NCI-H510A treated with DMSO at 0.1 percent for 48 hours (cell line): ENCODE results near the gene REG3A.

ENCODE experiments used
- DNase-seq: peaks from one replicate; lab custom pipeline; 2025; lab: John Stamatoyannopoulos, UW

Gene REG3A

GRCh38 chr2:79159653-79160052 is at the start of gene REG3A:
REG3A (minus strand) TSS chr2:79159753; CDS start chr2:79159405, 348 bp downstream.
- DNase-seq, result no peak

- no peak for DNase-seq
Observed at GRCh38 chr2:79200762-79201161, 41.2 kb upstream of the REG3A start.

GRCh38 chr2:79191816-79192215 is 32.3 kb upstream of the REG3A start:
- no peak for DNase-seq

GRCh38 chr2:79191081-79191480 is 31.5 kb upstream of the REG3A start:
- no peak for DNase-seq

- no peak for DNase-seq
Observed at GRCh38 chr2:79189465-79189864, 29.9 kb upstream of the REG3A start.

GRCh38 chr2:79181617-79182016 is 22.1 kb upstream of the REG3A start:
- no peak for DNase-seq

- DNase-seq, result no peak
Observed at GRCh38 chr2:79180092-79180491, 20.5 kb upstream of the REG3A start.

- DNase-seq, result no peak
Observed at GRCh38 chr2:79179036-79179435, 19.5 kb upstream of the REG3A start.

GRCh38 chr2:79178076-79178674 is 18.6 kb upstream of the REG3A start:
- DNase-seq, result no peak

- DNase-seq, result no peak
Observed at GRCh38 chr2:79171348-79171958, 11.9 kb upstream of the REG3A start.

GRCh38 chr2:79162801-79163200 is 3.2 kb upstream of the REG3A start:
- no peak for DNase-seq

- no peak for DNase-seq
Observed at GRCh38 chr2:79162132-79162531, 2.6 kb upstream of the REG3A start.

- no peak for DNase-seq
Observed at GRCh38 chr2:79159030-79159429, 523 bp downstream of the REG3A start.

GRCh38 chr2:79155826-79156476 is 3.6 kb downstream of the REG3A start:
- no peak for DNase-seq

- no peak for DNase-seq
Observed at GRCh38 chr2:79139423-79139822, 20.1 kb downstream of the REG3A start.

GRCh38 chr2:79138385-79138784 is 21.2 kb downstream of the REG3A start:
- DNase-seq, result no peak

- DNase-seq, result no peak
Observed at GRCh38 chr2:79131687-79132086, 27.9 kb downstream of the REG3A start.

GRCh38 chr2:79129804-79130203 is 29.7 kb downstream of the REG3A start:
- DNase-seq, result no peak

GRCh38 chr2:79129260-79129659 is 30.3 kb downstream of the REG3A start:
- DNase-seq, result no peak

- no peak for DNase-seq
Observed at GRCh38 chr2:79128406-79128805, 31.1 kb downstream of the REG3A start.

- DNase-seq, result no peak
Observed at GRCh38 chr2:79125721-79125985, 33.9 kb downstream of the REG3A start.

- DNase-seq, result no peak
Observed at GRCh38 chr2:79124907-79125720, 34.4 kb downstream of the REG3A start.

GRCh38 chr2:79122676-79123075 is 36.9 kb downstream of the REG3A start:
- DNase-seq, result no peak
